Measurements from ENCODE around the gene CAMTA1.

CAMTA1 gene

DNA sequence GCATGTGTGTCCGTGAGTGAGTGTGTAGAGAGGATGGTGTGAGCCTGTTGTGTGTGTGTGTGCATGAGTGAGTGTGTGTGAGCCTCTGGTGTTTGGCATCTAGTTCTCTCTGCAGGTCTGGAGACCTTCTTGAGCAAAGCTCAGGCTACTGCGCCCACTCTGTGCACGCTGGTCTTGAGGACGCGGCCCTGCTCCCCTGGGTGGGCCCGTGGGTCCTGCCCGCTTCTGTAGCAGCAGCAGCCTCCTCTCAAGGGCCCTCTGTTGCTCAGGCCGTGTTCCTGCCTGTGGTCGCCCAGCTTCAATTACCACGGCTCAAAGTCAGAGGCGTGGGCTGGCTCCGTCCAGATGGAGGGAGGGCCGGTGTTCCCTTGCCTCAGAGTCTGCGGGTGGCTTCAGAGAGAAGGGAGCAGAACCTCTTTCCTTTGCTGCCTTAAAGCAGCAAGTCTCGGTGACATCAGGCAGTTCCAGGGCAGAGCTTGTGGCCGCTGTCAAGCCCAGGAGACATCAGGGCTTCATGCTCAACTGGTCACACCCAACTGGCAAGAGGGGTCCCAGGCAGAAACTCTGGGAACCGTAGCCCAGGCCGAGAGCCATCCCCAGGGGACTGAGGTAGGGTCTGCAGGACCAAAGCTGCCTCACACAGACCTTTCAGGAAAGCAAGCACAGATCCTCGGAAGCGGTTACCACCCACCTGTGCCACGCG, 715.3 kb downstream of the CAMTA1 start:
- DNase-seq (ENCODE audit: low read depth), result no peak

DNA sequence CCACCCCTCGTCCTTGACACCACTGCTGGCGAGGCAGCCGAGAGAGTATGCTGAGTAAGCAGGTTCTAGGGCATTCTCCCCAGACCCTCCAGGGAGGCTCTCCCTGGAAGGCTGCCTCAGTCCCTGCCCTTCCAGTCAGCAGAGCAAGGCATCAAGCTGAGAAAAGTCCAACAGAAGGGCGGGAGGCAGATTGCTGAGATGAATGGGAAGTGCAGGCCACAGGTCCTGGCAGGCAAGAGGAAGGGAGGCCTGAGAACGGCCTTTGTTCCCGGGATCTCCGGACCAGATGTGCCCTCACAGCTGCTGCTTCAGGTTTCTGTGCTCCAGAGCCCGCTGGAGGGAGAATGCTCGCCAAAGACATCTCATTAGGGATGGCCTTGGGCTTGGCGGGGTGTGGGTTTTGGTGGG, 715.8 kb downstream of the CAMTA1 start:
- DNase-seq (ENCODE audit: low read depth), result no peak

DNA sequence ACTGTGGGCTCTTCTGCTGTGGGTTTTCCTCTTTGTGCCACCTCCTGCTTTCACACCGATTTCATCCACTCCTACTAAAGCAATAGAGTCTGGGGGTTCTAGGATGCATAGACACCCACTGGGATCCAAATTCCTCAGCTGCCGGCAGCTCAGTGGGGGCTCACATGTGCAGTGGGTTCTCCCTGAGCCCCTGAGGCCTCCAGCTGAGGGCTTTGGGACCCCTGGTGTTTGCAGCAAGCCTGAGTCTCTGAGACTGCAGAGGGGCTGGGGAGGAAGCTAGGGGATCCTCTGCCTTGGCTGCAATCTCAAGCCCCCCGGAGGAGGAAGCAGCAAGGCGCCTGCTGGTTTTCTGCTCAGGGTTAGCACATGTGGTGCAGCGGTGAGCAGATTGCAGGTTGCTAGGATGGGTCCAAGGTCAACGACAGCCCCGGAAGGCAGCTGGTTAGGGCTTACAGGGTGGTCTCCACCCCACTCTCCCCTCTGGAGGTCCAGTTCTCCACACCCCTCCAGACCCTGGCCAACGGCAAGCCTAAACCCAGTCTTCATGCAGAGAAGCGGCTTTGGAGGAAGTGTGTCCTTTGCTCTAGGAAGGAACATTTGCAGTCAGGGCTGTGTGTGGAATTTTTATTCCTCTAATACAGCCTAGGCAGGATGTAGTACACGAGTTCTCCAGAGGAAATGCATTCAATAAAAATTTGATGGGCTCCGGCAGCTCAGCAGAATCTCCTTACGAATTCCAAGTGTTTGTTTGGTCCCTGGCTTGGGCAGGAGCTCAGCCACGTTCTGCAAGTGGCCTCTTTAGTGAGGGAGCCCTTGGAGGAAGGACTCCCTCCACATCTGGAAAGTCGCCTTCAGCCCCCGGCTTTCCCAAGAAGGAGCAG, 716.7 kb downstream of the CAMTA1 start:
- DNase-seq (ENCODE audit: low read depth), result no peak

DNA sequence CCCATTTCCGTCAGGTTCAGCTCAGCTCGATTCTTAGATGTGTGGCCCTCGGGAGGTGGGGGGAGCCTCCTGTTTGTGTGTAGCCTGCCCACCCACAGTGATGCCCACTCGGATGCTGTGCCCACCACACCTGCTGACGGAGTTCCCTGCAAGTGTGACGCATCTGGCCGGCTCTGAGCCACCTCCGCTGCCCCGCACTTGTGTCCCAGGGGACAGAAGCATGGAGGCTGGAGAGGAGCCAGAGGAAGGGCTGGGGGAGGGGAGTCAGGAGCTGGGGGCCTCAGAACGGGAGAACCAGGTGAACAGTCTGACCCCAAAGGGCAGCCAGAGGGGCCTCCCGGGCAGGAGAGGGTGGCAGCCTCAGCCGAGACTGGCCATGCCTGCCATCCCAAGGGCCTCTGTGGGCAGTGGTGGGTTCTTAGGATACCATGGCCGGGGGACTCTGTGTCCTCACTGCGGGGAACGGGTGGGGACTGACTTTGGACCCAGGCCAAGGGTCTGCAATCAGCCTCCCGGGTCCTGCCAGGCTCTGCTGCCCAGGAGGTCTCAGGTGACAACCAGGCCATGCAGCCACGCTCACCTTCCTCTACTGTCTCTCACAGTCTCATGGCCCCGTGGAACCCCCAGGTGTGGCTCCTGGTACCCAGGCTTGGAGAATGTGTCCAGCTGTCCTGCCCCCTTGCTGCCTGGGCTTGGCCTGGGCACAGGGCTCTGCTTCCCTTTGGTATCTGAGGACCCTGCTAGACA, 718.6 kb downstream of the CAMTA1 start:
- no peak for DNase-seq (ENCODE audit: low read depth)

DNA sequence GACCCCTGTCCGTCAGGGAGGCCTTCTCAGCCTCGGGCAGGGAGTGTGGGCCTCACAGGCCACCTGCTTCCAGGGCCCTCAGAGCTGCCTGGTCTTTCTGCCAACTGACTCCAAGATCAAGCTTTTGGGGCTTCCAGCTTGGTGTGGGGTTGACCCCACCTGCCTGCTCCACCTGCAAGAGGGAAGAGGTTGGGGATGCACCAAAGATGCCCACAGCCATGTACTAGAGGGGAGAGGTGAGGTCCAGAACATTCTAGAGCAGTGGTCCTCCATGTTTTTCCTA, 719.1 kb downstream of the CAMTA1 start:
- DNase-seq (ENCODE audit: low read depth), result no peak

DNA sequence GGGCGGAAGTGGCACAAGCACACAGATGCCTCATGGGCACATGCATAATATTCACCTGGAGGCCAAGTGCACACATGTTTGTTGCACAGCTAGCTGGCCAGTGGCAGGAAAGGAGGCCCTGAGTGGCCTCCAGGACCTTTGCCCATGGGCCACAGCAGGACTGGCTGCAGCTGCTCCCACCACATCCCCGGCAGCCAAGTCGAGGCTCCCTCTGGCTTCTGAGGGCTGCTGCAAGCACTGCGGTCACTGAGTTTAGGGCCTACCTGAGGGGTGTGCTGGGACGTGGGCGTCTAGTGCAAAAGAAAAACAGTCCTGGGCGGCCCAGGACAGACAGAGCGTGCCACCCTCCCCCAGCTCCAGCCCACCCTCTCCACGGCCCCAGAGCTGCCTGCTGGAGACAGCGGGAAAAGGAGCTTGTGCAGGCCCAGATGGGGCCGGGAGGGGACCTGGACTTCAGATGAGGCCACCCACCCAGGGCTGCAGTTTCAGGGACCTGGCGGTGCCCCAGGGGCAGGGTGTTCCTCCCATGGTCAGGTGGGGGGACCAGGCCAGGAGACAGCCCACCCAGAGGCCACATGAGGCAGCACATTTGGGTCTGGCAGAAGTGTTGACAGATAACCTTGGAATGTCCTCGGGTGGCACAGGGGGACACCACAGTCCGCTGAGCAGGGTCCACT, 720.0 kb downstream of the CAMTA1 start:
- no peak for DNase-seq (ENCODE audit: low read depth)

DNA sequence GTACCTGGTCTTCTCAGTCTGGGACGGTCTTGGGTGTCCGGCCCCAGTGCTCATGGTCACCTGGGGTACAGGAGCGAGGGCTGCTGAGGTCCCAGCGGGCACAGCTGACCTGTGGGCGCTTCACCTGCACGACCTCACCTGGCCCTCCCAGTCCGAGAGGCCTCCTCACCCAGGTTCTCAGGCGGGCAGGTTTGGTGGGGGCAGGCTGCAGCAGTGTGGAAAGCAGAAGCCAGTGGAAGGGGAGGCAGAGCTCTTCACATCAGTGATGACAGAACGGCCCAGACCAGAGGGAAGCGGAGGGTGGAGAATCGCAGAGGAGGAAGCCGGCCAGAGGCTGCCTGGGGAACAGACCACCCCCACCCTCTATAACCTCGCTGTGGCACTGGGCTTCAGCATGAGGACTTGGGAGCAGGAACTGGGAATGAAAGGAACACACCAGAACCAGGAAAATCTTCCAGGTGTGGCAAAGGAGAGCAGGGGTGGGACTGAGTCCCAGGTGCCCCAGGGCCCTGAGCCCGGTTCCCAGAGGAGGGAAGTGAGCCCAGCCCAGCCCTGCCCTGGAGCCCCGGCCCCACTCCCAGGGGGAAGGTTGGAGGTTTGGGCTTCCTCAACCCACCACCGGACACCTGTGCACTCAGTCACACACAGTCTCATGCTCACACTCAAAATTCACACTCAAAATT, 720.7 kb downstream of the CAMTA1 start:
- DNase-seq (ENCODE audit: low read depth), result no peak

DNA sequence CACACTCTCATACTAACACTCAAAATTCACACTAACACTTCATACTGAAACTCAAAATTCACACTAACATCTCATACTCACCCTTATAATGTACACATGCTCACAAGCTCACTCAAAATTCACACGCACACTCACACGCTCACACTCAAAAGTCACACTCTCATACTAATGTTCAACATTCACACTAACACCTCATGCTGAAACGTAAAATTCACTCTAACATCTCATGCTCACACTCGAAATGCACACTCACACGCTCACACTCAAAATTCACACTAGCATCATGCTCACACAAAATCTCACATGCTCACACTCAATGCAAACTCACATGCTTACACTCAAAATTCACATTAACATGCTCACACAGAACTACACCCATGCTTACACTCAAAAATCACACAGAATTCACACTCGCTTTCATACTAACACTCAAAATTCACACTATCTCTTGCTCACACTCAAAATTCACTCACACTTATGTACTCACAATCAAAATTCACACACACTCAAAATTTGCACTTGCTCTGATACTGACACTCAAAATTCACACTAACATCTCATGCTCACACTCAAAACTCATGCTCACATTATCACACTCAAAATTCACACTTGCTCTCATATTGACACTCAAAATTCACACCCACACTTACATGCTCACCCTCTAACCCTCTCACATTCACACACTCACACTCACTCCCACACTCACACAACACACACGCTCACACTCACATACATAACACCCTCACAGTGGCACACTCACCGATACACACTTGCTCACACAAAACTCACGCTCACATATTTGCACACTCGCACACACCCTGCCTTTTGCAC, 721.4 kb downstream of the CAMTA1 start:
- no peak for DNase-seq (ENCODE audit: low read depth)

DNA sequence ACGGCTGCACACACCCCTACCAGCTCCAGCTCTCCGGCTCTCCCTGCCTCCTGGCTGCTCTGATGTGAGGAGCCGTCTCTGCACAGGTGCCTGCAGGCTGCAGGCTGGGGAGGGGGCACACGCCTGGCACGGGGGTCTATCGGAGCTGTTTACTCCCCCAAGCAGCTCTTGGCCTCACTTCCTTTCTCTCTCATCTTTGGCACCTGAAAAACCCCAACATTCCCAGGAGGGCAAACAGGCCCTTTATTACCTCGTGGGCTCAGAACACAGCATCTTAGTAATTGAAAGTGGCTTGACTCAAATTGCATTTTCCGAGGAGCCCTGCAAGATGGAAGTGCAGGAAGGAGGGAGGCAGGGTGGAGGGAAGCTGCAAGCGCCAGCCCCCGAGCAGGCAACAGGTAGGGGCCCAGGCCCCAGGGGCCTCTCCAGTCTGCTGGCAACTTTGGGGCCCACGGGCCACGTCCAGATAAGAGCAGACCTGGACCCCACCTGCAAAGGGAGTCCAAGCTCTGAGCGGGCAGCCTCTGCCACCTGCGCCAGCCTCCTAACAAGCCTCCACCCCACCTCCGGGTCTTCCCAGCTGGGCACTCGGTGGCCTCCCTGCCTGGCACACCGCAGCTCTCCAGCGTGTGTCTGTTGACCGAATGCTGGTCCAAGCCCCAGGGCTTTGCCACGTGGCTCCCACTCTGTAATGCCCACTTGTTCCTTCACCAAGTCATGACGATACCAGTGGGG, 722.2 kb downstream of the CAMTA1 start:
- no peak for DNase-seq (ENCODE audit: low read depth)

DNA sequence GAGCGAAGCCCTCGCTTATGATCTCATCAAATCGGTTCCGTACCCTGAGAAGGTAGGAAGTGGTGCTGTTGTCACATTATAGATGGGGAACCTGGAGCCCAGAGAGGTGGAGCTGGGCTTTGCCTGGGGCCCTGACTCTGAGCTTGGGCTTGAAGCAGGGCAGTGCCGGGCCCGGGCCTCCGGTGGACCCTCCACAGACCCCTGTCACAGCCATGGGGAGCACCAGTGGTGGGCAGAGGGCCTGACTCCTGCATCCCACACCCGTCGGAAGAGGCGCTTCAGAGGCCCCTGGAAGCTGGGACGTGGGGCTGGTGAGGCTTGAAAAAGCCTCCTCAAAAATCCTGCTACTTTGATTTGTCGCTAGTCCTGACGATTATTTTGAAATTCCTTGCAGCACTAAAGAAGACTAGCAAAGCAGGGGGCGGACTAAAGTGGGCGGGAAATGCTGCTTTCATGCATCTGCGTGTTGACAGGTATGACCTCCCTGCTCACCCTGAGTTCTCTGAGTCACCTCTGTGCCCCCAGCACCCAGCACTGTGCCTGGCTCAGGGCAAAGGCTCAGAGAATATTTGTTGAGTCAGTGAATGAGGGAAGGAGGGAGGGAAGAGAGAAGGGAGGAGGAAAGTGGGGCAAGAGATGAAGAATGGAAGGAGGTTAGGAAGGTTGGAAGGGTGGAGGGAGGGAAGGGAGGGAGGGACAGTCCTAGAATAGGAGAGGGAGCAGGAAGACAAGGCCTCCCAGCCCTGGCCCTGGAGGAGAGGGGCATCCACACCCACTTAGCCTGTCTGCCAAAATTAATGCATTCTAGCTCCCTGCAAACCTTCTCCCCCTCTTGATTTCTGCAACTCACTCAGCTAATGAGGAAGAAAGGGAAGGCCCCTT, 723.0 kb downstream of the CAMTA1 start:
- no peak for DNase-seq (ENCODE audit: low read depth)

DNA sequence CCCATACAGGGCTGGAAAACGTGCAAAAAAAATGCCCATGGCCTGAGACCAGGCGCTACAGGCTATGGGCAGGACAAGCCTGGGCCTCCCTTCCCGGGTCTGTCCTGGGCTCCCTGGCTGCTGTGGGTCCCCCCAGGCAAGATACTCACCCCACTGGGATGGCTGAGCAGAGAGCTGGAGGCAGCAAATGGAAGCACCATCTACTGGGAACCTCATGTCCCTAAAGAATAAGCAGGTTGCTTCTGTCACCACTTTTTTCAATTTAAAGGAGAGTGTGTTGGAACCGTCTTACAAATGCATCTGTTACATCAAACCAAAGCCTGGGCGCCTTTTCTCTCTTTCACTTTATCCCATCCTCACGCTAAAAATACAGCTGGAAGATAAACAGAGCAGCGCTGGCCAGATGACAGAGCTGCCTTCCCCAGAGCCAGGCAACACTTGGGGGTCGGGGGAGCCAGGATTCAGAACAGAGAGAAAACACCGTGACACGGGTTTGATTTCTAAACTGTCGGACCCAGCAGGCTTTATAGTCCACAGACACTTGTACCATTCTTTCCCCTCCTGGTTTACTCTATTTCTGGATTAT, 723.8 kb downstream of the CAMTA1 start:
- DNase-seq (ENCODE audit: low read depth), result no peak

DNA sequence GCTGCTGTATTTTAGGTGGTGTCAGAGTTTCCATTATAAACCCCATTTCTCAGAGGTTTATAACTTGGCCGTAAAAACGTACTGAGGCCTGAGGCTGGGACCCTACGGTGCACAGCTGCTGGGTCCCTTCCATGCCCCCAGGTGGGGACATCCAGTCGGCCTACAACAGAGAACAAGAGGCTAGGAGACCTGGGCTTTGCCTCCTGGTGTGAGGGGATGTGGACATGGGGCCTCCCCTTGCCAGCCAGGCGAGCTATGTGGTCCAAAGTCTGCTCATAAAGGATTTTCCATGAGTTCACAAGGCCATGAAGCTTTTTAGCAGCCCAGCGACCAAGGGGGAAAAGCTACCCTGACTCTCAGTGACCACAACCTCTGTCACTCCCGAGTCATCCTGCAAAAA, 724.3 kb downstream of the CAMTA1 start:
- no peak for DNase-seq (ENCODE audit: low read depth)

DNA sequence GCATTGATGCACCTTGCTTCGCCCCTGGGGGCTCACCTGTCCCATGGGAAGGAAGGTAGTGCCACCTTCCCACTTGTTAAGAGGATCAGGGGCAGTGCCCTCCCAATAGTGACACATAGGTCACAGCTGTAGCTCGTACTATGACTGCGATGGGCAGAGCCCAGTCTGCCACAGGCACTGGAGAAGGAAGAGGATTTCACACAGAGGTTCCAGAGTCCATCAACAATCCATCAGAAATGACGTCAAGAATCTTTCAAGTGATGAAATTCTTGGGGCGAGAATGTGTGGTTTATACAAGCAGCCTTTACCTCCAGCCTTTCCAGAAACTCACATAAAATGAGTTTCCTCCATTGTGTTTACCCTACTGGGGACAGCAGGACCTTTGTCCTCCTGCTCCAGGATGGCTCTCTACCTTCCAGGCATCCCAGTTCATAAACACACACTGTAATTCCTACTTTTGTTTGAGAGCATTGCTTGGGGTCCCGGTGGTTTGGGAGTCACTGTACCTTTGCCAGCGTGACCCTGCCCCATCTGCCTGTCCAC, 725.2 kb downstream of the CAMTA1 start:
- no peak for DNase-seq (ENCODE audit: low read depth)

DNA sequence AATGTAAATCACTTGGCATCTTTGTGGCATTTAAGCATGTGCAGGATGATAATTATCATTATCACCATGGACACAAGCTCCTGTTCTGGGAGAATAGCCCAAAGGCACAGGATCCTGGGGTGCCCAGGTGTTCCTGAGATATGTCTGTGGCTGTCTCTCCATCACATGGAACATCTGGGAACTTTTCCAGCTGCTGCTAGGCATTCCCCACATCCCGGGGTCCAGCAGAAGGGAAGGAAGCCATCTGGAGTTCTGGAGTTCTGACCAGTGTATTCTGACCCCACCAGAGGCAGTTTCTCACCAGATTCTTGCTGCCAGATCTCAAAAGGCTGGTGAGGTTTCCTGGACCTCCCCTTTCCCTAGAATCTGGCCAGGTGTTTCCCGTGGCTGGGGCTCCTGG, 726.1 kb downstream of the CAMTA1 start:
- no peak for DNase-seq (ENCODE audit: low read depth)

DNA sequence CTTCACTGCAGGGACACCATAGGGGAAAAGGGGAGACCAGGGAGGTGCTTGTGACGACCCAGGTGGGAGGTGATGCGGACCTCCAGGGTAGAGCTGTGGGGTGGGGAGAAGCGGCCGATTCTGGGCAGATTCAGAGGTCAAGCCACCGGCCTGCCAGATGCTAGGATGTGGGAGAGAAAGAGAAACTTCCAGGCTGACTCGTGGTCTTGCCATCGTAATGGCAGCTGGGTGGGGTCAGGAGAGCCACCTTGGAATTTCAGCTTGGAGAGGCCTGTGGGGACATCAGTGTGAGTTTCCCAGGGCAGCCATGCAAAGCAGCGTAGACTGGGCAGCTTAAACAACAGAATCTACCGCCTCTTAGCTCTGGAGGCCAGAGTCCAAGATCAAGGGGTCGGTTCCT, 727.8 kb downstream of the CAMTA1 start:
- DNase-seq (ENCODE audit: low read depth), result peak; percentile 33

DNA sequence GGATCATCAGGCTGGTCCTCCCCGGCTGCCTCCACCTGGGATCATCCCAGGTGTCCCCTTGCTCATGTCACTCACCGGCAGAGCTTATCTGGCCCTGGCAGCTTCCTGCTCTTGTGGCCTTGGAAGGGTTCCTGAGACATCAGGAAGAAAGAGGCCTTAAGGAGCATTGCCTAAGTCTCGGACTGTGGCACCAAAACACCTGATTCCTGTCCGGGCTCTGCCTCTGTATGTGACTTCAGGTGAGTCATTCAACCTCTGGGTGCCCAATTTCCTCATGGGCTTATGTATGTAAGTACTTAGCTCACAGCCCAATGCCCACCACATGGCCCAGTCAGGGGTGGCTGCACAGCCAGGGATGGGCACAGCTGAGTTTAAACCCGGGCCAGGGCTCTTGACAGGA, 729.9 kb downstream of the CAMTA1 start:
- no peak for DNase-seq (ENCODE audit: low read depth)

DNA sequence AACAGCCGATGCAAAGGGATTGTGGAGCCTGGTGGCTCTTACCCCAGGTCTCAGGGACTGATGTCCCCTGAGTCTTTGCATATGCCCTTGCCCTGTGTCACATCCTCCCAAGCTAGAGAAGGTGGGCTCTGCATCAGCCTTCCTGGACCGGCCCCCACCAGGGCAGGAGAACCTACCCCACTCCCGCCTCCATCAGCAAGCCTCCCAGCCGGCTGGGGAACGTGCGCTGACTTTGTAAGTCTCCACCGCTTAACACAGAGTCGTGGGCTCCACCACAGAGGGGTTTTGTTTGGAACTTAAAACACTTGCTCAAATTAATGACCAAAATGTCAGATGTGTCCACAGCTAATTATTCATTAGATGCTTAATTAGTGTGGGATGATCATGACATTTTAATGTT, 730.6 kb downstream of the CAMTA1 start:
- no peak for DNase-seq (ENCODE audit: low read depth)

DNA sequence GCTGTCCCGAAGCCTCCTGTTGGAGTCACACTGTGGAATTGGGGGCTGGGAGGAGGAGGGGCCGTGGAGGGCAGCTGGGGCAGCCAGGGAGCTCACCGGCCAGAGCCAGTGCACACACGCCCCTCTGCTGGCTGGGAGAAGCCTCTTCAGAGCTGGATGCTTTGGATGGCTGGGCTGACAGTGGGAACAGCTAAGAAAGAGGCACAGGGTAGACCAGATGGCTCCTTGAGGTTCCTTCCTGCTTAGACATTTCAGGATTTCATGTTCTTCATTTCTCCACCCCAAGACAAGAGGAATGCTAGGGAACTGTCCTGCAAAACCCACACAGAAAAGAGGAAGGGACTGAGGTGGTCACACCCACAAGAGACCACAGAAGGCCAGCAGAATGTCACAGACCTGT, 731.1 kb downstream of the CAMTA1 start:
- DNase-seq (ENCODE audit: low read depth), result peak; percentile 24

DNA sequence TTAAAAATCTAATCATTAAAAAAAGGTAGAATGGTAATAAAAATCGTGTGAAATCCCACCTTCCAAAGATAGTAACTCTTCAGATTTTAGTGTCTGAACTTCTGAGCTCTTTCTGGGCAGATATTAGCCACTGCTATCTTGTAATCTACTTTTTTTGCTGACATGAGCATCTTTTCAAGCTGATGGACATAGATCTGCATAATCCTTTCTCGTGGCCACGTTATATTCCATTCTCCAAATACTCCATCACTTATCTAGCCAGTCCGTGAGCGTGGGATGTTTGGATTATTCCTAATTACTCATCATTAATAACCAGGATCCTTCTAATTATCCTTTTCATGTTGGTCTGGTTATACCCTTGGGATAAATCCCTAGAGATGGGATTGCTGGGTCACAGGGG, 731.7 kb downstream of the CAMTA1 start:
- DNase-seq (ENCODE audit: low read depth), result no peak

Data from ELR (cell line).